Measurements from ENCODE around the gene ANAPC7.
"Not testable (repeated sequence)": the region's sequence is repeated elsewhere in the genome, so short reads cannot be mapped to it uniquely, and the experiment has no call there.

The ANAPC7 gene

GRCh38 chr12:110421159-110421661 lies 17.7 kb upstream of the ANAPC7 start:
- Histone ChIP-seq H3K9ac (ENCODE audit: low read depth, low read length) (no peak overlapping the region), H3K9me3 (ENCODE audit: control insufficient read depth, insufficient read depth, low read length) (no peaks in the 10 kb centered on the region), H3K4me3 (ENCODE audit: low read depth, low read length) (no peak overlapping the region), H3K27ac (ENCODE audit: low read depth, low read length) (no peak overlapping the region), H3K27me3 (ENCODE audit: control insufficient read depth, insufficient read depth, low read length) (no peaks in the 10 kb centered on the region), H3K36me3 (ENCODE audit: control insufficient read depth, insufficient read depth, low read length) (no peaks in the 10 kb centered on the region), H3K4me1 (ENCODE audit: control insufficient read depth, insufficient read depth, low read length) (peaks cover 7% of the 10 kb centered on the region; the same call in 1 of the 2 replicates)

- H3K4me1 ChIP-seq (ENCODE audit: control insufficient read depth, insufficient read depth, low read length); H3K27me3 ChIP-seq (ENCODE audit: control insufficient read depth, insufficient read depth, low read length); H3K36me3 ChIP-seq (ENCODE audit: control insufficient read depth, insufficient read depth, low read length); H3K9me3 ChIP-seq (ENCODE audit: control insufficient read depth, insufficient read depth, low read length); H3K4me3 ChIP-seq (ENCODE audit: low read depth, low read length); H3K27ac ChIP-seq (ENCODE audit: low read depth, low read length); H3K9ac ChIP-seq (ENCODE audit: low read depth, low read length): not testable (repeated sequence)
Observed at GRCh38 chr12:110420644-110421043, 17.1 kb upstream of the ANAPC7 start.

GRCh38 chr12:110417113-110417512 lies 13.6 kb upstream of the ANAPC7 start:
- H3K36me3 ChIP-seq (ENCODE audit: control insufficient read depth, insufficient read depth, low read length); H3K27ac ChIP-seq (ENCODE audit: low read depth, low read length); H3K9me3 ChIP-seq (ENCODE audit: control insufficient read depth, insufficient read depth, low read length); H3K4me3 ChIP-seq (ENCODE audit: low read depth, low read length); H3K9ac ChIP-seq (ENCODE audit: low read depth, low read length); H3K4me1 ChIP-seq (ENCODE audit: control insufficient read depth, insufficient read depth, low read length); H3K27me3 ChIP-seq (ENCODE audit: control insufficient read depth, insufficient read depth, low read length): not testable (repeated sequence)

GRCh38 chr12:110410086-110410485 lies 6.6 kb upstream of the ANAPC7 start:
- H3K9me3 ChIP-seq (ENCODE audit: control insufficient read depth, insufficient read depth, low read length); H3K36me3 ChIP-seq (ENCODE audit: control insufficient read depth, insufficient read depth, low read length); H3K27me3 ChIP-seq (ENCODE audit: control insufficient read depth, insufficient read depth, low read length); H3K4me1 ChIP-seq (ENCODE audit: control insufficient read depth, insufficient read depth, low read length); H3K4me3 ChIP-seq (ENCODE audit: low read depth, low read length); H3K9ac ChIP-seq (ENCODE audit: low read depth, low read length); H3K27ac ChIP-seq (ENCODE audit: low read depth, low read length): not testable (repeated sequence)

GRCh38 chr12:110405126-110405662 lies 1.7 kb upstream of the ANAPC7 start:
- not testable (repeated sequence) for H3K9ac ChIP-seq (ENCODE audit: low read depth, low read length); H3K4me3 ChIP-seq (ENCODE audit: low read depth, low read length); H3K27me3 ChIP-seq (ENCODE audit: control insufficient read depth, insufficient read depth, low read length); H3K9me3 ChIP-seq (ENCODE audit: control insufficient read depth, insufficient read depth, low read length); H3K4me1 ChIP-seq (ENCODE audit: control insufficient read depth, insufficient read depth, low read length); H3K27ac ChIP-seq (ENCODE audit: low read depth, low read length)
- H3K36me3 ChIP-seq (ENCODE audit: control insufficient read depth, insufficient read depth, low read length) = peaks cover 13% of the 10 kb centered on the region

- no peaks in the 10 kb centered on the region for H3K9me3 ChIP-seq (ENCODE audit: control insufficient read depth, insufficient read depth, low read length)
- no peaks in the 10 kb centered on the region for H3K27me3 ChIP-seq (ENCODE audit: control insufficient read depth, insufficient read depth, low read length)
- peaks cover 6% of the 10 kb centered on the region for H3K4me1 ChIP-seq (ENCODE audit: control insufficient read depth, insufficient read depth, low read length)
- H3K27ac ChIP-seq (ENCODE audit: low read depth, low read length) = peak overlapping the region; percentile 98
- peak overlapping the region; percentile 98 for H3K9ac ChIP-seq (ENCODE audit: low read depth, low read length)
- H3K4me3 ChIP-seq (ENCODE audit: low read depth, low read length) = peak overlapping the region; percentile 81
- peaks cover 20% of the 10 kb centered on the region for H3K36me3 ChIP-seq (ENCODE audit: control insufficient read depth, insufficient read depth, low read length)
Observed at GRCh38 chr12:110403976-110404682, 621 bp upstream of the ANAPC7 start.

- peaks cover 93% of the 10 kb centered on the region for H3K36me3 ChIP-seq (ENCODE audit: control insufficient read depth, insufficient read depth, low read length)
- H3K4me3 ChIP-seq (ENCODE audit: low read depth, low read length) = no peak overlapping the region
- H3K27ac ChIP-seq (ENCODE audit: low read depth, low read length) = no peak overlapping the region
- H3K27me3 ChIP-seq (ENCODE audit: control insufficient read depth, insufficient read depth, low read length) = no peaks in the 10 kb centered on the region
- H3K4me1 ChIP-seq (ENCODE audit: control insufficient read depth, insufficient read depth, low read length) = no peaks in the 10 kb centered on the region
- no peak overlapping the region for H3K9ac ChIP-seq (ENCODE audit: low read depth, low read length)
- no peaks in the 10 kb centered on the region for H3K9me3 ChIP-seq (ENCODE audit: control insufficient read depth, insufficient read depth, low read length)
Observed at GRCh38 chr12:110382683-110383082, 20.8 kb downstream of the ANAPC7 start.

GRCh38 chr12:110379631-110380030 lies 23.9 kb downstream of the ANAPC7 start:
- Histone ChIP-seq H3K9me3 (ENCODE audit: control insufficient read depth, insufficient read depth, low read length) (no peaks in the 10 kb centered on the region), H3K27ac (ENCODE audit: low read depth, low read length) (no peak overlapping the region), H3K36me3 (ENCODE audit: control insufficient read depth, insufficient read depth, low read length) (peaks cover 91% of the 10 kb centered on the region), H3K27me3 (ENCODE audit: control insufficient read depth, insufficient read depth, low read length) (no peaks in the 10 kb centered on the region), H3K9ac (ENCODE audit: low read depth, low read length) (no peak overlapping the region), H3K4me3 (ENCODE audit: low read depth, low read length) (no peak overlapping the region), H3K4me1 (ENCODE audit: control insufficient read depth, insufficient read depth, low read length) (no peaks in the 10 kb centered on the region)

GRCh38 chr12:110379197-110379596 lies 24.3 kb downstream of the ANAPC7 start:
- H3K4me1 ChIP-seq (ENCODE audit: control insufficient read depth, insufficient read depth, low read length) = no peaks in the 10 kb centered on the region
- H3K9ac ChIP-seq (ENCODE audit: low read depth, low read length) = no peak overlapping the region
- no peaks in the 10 kb centered on the region for H3K9me3 ChIP-seq (ENCODE audit: control insufficient read depth, insufficient read depth, low read length)
- H3K36me3 ChIP-seq (ENCODE audit: control insufficient read depth, insufficient read depth, low read length) = peaks cover 91% of the 10 kb centered on the region
- H3K27me3 ChIP-seq (ENCODE audit: control insufficient read depth, insufficient read depth, low read length) = no peaks in the 10 kb centered on the region
- no peak overlapping the region for H3K27ac ChIP-seq (ENCODE audit: low read depth, low read length)
- H3K4me3 ChIP-seq (ENCODE audit: low read depth, low read length) = no peak overlapping the region

GRCh38 chr12:110378131-110378790 lies 25.2 kb downstream of the ANAPC7 start:
- H3K4me1 ChIP-seq (ENCODE audit: control insufficient read depth, insufficient read depth, low read length); H3K27ac ChIP-seq (ENCODE audit: low read depth, low read length); H3K4me3 ChIP-seq (ENCODE audit: low read depth, low read length); H3K9ac ChIP-seq (ENCODE audit: low read depth, low read length); H3K9me3 ChIP-seq (ENCODE audit: control insufficient read depth, insufficient read depth, low read length); H3K27me3 ChIP-seq (ENCODE audit: control insufficient read depth, insufficient read depth, low read length): not testable (repeated sequence)
- H3K36me3 ChIP-seq (ENCODE audit: control insufficient read depth, insufficient read depth, low read length) = peaks cover 96% of the 10 kb centered on the region

- H3K9me3 ChIP-seq (ENCODE audit: control insufficient read depth, insufficient read depth, low read length) = no peaks in the 10 kb centered on the region
- H3K9ac ChIP-seq (ENCODE audit: low read depth, low read length) = no peak overlapping the region
- H3K4me3 ChIP-seq (ENCODE audit: low read depth, low read length) = no peak overlapping the region
- no peaks in the 10 kb centered on the region for H3K4me1 ChIP-seq (ENCODE audit: control insufficient read depth, insufficient read depth, low read length)
- H3K36me3 ChIP-seq (ENCODE audit: control insufficient read depth, insufficient read depth, low read length) = peaks cover 83% of the 10 kb centered on the region
- H3K27me3 ChIP-seq (ENCODE audit: control insufficient read depth, insufficient read depth, low read length) = no peaks in the 10 kb centered on the region
- H3K27ac ChIP-seq (ENCODE audit: low read depth, low read length) = no peak overlapping the region
Observed at GRCh38 chr12:110373962-110374611, 29.4 kb downstream of the ANAPC7 start.
